GM21423 (cell line): Measurements from ENCODE around the gene PNKP.
"Not testable (repeated sequence)": the region's sequence is repeated elsewhere in the genome, so short reads cannot be mapped to it uniquely, and the experiment has no call there.

Experiments
- ATAC-seq: cut with Tn5 transposase; IDR thresholded peaks from one replicate; pipeline ENCODE4 v1.9.1; 2021; ENCODE audit warnings: mild to moderate bottlenecking, moderate library complexity; ENCODE audit not compliant: unreplicated experiment

The PNKP gene

DNA sequence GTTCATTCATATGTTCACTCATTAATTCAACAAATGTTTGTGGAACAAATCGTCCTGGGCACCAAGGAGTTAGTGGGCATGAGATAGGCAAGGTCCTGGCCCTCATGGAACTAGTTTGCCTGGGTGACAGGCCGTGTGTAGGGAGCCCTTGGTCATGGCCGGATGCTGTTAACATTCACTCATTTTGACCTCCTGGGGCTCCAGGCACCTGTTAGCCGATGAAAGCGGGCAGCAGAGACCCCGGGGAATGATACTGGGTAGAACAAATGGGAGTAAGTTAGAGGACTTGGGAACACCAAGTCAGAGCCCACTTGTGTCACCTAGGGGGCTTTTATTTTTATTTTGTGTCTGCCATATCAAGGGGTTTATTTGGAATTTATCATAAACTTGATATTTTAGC is 42.7 kb downstream of the PNKP start:
- no peak for ATAC-seq

DNA sequence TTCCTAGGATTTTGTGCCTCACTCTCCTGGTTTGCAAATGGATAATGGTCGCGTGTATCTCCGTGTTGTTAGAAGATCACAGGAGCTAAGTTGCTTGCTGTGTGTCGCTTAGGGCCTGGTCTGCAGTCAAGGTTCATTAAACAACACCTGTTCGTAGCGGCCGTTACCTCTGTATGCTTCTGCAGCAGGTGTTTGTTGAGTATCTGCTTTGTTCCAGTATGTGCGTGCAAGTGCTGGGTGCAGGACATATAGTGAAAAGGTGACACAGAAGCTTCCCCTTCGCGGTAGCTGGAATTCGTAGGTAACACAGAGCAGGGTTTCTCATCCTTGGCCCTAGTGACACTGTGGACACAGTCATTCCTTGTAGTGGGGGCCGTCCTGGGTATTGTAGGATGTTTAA is 43.9 kb downstream of the PNKP start:
- ATAC-seq: no peak

DNA sequence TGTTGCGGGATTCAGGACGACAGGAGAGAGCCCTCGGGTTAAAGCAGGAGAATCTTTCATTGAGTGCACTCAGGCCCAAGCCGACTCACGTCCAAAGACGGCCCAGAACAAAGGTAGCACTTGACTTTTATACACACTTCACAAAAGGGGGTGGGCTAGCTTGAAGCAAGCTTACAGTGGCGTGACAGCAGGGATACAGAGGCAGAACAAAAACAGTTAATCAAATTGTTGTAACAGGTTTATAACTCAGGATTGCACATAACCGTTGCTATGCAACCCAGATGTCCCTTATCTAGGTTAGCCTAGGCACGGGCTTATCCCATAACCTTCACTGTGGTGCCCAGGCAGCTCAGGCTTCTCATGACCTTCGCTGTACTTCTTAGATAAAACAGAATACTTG is 47.3 kb downstream of the PNKP start:
- ATAC-seq: no peak

DNA sequence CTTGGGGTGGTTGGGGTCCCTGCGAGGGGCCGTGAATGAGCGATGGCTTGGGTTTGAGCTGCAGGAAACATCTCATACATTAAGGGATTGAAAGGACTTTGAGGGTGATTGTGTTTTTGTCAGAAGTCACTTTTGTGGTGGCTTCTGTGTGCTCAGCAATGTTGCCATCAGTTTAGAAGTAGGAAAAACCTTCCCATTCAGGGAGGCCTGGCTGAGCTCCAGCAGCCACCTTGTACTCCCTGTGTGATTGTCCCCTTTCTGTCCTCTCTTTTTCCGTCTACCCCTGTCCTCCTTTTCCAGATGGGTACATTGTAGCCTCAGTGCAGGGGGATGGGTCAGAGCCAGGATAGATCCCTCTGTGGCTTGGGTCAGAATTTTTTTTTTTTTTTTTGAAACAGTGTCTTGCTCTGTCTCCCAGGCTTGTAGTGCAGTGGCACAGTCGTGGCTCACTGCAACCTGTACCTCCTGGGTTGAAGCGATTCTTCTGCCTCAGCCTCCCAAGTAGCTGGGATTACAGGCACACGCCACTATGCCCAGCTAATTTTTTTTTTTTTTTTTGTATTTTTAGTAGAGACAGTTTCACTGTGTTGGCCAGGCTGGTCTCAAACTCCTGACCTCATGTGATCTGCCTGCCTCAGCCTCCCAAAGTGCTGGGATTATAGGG is 47.8 kb downstream of the PNKP start:
- not testable (repeated sequence) for ATAC-seq

DNA sequence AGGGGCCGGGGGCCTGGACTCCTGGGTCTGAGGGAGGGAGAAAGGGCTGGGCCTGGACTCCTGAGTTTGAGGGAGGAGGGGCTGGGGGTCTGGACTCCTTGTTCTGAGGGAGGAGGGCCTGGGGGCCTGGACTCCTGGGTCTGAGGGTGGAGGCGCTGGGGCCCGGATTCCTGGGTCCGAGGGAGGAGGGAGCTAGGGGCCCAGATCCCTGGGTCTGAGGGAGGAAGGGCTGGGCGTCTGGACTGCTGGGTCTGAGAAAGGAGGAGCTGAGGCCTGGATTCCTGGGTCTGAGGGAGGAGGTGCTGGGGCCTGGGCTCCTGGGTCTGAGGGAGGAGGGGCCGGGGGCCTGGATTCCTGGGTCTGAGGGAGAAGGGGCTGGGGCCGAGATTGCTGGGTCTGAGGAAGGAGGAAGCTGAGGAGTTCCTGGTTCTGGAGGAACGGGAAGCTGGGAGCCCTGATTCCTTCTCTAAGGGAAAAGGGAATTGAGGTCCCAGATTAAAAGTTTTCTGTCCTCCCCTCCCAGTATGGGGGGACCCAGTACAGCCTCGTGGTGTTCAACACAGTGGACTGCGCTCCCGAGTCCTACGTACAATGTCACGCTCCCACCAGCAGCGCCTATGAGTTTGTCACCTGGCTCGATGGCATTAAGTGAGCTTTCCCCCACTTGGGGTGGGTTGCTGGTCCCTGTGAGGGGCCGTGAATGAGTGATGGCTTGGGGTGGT is 48.6 kb downstream of the PNKP start:
- ATAC-seq: no peak

DNA sequence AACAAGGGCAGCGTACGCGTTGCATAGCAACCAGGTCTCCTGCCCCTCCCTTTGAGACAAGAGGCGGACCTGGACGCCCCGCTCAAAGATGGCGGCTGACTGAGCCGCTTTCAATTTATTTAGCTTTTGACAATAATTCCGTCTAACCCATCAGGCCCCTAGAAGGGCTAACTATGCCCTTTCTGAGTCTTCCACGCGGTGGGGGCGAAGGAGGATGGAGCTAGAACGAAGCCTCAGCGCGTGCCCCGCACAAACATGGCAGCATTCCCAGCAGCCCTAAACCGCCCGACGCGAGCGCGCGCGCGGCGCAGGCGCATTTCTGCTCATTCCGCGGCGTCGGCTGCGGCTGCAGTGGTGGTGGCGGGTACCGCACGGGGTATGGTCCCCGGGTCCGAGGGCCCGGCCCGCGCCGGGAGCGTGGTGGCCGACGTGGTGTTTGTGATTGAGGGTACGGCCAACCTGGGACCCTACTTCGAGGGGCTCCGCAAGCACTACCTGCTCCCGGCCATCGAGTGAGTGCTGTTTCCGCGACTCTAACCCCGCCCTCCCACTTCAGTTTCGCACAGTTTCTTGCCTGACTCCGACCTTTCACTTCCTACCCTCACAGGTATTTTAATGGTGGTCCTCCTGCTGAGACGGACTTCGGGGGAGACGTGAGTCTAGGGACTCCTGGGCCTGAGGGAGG is 49.3 kb downstream of the PNKP start, which contains the start of gene MED25:
MED25 (plus strand) TSS at position 326 of the 685 bp plus-strand sequence; CDS start at position 379, 53 bp downstream.
- peak; percentile 76 for ATAC-seq

DNA sequence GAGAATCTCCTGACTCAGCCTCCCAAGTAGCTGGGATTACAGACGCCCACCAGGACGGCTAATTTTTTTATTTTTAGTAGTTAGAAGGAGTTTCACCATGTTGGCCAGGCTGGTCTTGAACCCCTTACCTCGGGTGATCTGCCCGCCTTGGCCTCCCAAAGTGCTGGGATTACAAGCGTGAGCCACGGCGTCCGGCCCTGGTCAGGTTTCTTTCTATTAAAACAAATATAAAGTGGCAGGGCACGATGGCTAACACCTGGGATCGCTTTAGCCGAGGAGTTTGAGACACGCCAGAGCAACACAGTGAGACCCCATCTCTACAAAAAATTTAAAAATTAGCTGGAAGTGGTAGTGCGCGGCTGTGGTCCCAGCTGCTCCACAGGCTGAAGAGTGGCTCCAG is 50.8 kb downstream of the PNKP start:
- no peak for ATAC-seq

DNA sequence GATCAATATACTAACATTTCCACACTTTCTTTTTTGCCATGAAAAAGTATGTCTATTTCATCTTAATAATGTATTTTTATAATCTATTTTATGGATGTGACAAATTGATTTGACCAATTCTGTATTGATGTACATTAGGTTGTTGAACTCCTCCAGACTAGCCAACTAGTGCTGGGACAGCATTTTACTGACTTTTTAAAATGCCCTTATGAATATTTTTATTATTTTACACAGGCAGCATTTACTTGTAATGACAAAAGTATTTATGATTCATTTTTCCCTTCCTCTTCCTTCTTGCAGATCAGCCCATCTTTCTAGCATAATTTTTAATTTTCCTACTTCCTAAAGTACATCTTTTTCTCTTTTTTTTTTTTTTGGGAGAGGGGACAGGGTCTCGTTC is 53.4 kb downstream of the PNKP start:
- no peak for ATAC-seq

DNA sequence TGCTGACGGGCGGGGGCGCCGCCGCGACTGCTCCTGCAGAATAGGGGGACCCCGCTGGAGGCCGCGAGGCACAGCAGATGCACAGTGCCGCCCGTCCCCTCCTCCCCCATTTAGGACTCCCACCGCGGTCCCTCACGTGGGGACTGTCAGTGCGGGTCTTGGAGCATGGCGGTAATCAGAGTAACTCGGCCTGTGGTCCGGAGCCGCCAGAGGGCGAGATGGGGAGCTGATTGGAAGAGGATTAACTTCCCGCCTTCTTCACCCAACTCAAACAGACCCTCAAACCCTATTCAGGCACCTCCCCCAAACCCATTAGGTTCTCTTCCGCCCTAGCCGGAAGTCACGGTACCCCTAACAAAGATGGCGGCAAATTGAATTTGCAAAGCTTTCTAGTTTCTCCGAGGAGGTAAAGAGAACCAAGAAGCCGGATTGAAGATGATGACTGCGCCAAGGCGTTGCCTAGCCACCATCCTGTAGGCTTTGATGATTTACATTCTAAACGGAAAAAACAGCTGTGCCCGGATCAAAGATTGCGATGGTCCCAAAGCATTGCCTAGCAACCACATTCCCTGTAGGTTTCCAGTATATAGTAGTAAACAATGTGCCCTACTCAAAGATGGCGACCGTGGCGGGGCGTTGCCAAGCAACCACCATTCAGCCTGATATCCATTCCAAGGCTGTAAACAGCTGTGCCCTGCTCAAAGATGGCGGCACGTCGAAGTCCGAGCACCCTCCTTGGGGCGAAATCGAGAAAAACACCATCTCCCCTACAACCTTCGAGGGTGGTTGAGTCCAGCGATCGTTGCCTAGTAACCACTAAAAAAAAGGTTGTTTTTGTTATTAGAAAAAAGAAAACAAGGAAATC is 54.1 kb downstream of the PNKP start, which contains the start of gene FUZ:
FUZ (minus strand) TSS at position 296 of the 865 bp plus-strand sequence; CDS start at position 110, 186 bp downstream.
- peak; percentile 50 for ATAC-seq

DNA sequence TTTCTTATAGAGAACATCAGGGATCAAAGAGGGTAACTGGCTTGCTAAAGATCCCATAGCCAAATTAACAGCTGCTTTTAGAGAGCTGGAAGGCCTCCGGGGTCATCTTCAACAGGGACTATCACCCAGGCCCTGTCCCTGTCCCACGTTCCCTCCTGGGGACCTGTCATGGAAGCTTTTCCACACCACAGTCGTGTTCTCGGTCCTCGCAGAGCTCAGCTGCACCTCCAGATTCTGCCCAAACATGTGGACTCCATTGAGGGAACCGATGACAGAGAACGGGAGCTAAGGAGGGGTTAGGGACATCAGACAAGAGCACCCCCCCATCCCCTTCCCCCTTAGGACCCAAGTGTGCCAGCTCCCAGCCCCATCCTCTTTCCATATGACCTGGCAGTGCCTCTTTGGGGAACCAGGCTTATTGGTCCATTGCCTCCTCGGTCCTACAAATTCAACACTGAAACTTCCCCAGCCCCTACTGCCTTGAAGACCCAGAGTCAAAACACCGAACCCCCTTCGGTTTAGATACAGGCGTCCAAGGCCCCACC is 54.9 kb downstream of the PNKP start:
- no peak for ATAC-seq

DNA sequence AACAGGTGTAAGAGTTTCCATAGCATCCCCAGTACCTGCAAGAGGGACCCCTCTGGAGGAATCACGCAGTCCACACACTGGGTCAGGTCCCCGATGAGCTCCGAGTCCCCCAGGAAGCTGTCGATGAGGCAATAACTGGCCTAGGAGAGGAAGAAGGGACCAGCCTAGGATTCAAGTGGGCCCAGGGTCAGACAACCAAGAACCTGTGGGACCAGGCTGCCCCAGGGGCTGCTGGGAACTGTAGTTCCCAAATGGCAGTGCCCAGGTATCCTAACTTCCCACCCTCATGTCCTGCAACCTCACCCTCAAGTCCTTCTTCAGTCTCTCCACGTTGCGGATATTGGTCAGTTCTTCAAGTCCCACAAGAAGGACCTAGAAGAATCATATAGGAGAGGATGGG is 56.0 kb downstream of the PNKP start:
- no peak for ATAC-seq
